OCI-LY7 (cell line): ENCODE results near the gene MCF2L2. TPM values are rescaled to one million over a fixed set of nuclear protein-coding genes. Genes with fewer than 3 reads are reported as not detected.

Experiments used
- BruUV-seq: library from RNA; stranded (reverse); fragments of 400-500 nt; replicated peaks from 2 replicates; lab custom pipeline; 2021; lab: Mats Ljungman, UMichigan
- CTCF ChIA-PET: fragments of 300-600 bp; sonication (Branson Sonifier 250); formaldehyde crosslinking; loops from one replicate; lab custom pipeline; 2022; ENCODE audit warnings: antibody characterized with exemption; ENCODE audit not compliant: unreplicated experiment; lab: Charles Lee
- POLR2A ChIA-PET: fragments of 300-600 bp; sonication (Branson Sonifier 250); formaldehyde crosslinking; loops from one replicate; lab custom pipeline; 2022; ENCODE audit warnings: antibody characterized with exemption; lab: Charles Lee
- DNase-seq: peaks from one replicate; pipeline ENCODE4 v3.0.0-alpha.2; 2015; ENCODE audit warnings: low spot score
- H2AFZ ChIP-seq: fragments of 200-600 bp; sonication (generic), shearing (Covaris generic); 2 replicates; pipeline ENCODE4 v1.6.1; 2014; ENCODE audit warnings: mild to moderate bottlenecking, antibody characterized with exemption, low read length, moderate library complexity
- H3K27ac ChIP-seq: fragments of 200-600 bp; sonication (generic); 2 replicates; pipeline ENCODE4 v1.5.1; 2014; ENCODE audit warnings: mixed run types, low read depth, mild to moderate bottlenecking, moderate library complexity, low read length, inconsistent platforms; ENCODE audit not compliant: poor library complexity, severe bottlenecking
- H3K36me3 ChIP-seq: fragments of 200-600 bp; sonication (generic); 2 replicates; pipeline ENCODE4 v1.6.1; 2014; ENCODE audit warnings: mild to moderate bottlenecking, antibody characterized with exemption, low read length, moderate library complexity, mixed read lengths; ENCODE audit not compliant: insufficient read depth
- H3K4me1 ChIP-seq: fragments of 200-600 bp; sonication (generic); 2 replicates; pipeline ENCODE4 v1.5.1; 2014; ENCODE audit warnings: mild to moderate bottlenecking, low read length; ENCODE audit not compliant: insufficient read depth, poor library complexity, severe bottlenecking
- H3K4me2 ChIP-seq: fragments of 200-600 bp; sonication (generic); 2 replicates; pipeline ENCODE4 v1.6.1; 2014; ENCODE audit warnings: mild to moderate bottlenecking, low read length
- H3K4me3 ChIP-seq: fragments of 200-600 bp; sonication (generic); 2 replicates; pipeline ENCODE4 v1.5.1; 2014; ENCODE audit warnings: mild to moderate bottlenecking, low read depth, low read length; ENCODE audit not compliant: poor library complexity, severe bottlenecking
- H3K79me2 ChIP-seq: fragments of 200-600 bp; sonication (generic); 2 replicates; pipeline ENCODE4 v1.6.1; 2016; ENCODE audit warnings: low read depth, mild to moderate bottlenecking, low read length, moderate library complexity, mixed read lengths; ENCODE audit not compliant: insufficient read depth
- H3K9me2 ChIP-seq: fragments of 200-600 bp; sonication (generic); 2 replicates; pipeline ENCODE4 v1.6.1; 2016; ENCODE audit warnings: mild to moderate bottlenecking, low read length, mixed read lengths; ENCODE audit not compliant: insufficient read depth
- H3K9me3 ChIP-seq: fragments of 200-600 bp; sonication (generic); 2 replicates; pipeline ENCODE4 v1.6.1; 2014; ENCODE audit warnings: mild to moderate bottlenecking, mixed run types, low read length, mixed read lengths
- H4K20me1 ChIP-seq: fragments of 200-600 bp; sonication (generic); 2 replicates; pipeline ENCODE4 v1.6.1; 2014; ENCODE audit warnings: mild to moderate bottlenecking, antibody characterized with exemption, low read length, moderate library complexity, mixed read lengths; ENCODE audit not compliant: insufficient read depth
- CTCF ChIP-seq: fragments of 200-600 bp; sonication (generic); conservative IDR thresholded peaks from 2 replicates; pipeline ENCODE4 v1.5.1; 2014; ENCODE audit warnings: mild to moderate bottlenecking, antibody characterized with exemption, low read length, moderate library complexity, mixed read lengths
- EZH2phosphoT487 ChIP-seq: fragments of 200-600 bp; sonication (generic); IDR thresholded peaks from 2 replicates; pipeline ENCODE4 v1.6.1; 2018; ENCODE audit warnings: low read depth, borderline replicate concordance, mild to moderate bottlenecking, mixed run types, antibody characterized with exemption, low read length, moderate library complexity, mixed read lengths
- intact Hi-C: fragments of 100-400 bp; cut with micrococcal nuclease; formaldehyde crosslinking; loops from one replicate; pipeline ENCODE4 v1.10.0; 2022; ENCODE audit not compliant: unreplicated experiment
- total RNA-seq, 2 experiments: library from RNA; depleted of rRNA in 1 of 2; stranded (reverse); fragments of >200 nt in 1 of 2; shearing (Covaris generic) in 1 of 2; gene quantifications; 2 replicates each; pipeline ENCODE4 v1.2.3, GENCODE V29; 2014 to 2022

The MCF2L2 gene
- total RNA-seq, 2 experiments from 2014 or later, result 6.6 to 8.0 TPM

- Histone ChIP-seq H3K27ac (no peak overlapping the region), H3K79me2 (no peaks in the 10 kb centered on the region), H4K20me1 (no peaks in the 10 kb centered on the region), H3K36me3 (no peaks in the 10 kb centered on the region), H3K4me2 (no peak overlapping the region), H3K9me3 (no peaks in the 10 kb centered on the region), H3K9me2 (no peaks in the 10 kb centered on the region), H3K4me3 (no peak overlapping the region), H2AFZ (no peak overlapping the region), H3K4me1 (no peaks in the 10 kb centered on the region)
- DNase-seq, result no peak
- TF ChIP-seq EZH2phosphoT487, result no peak
- no peak for TF ChIP-seq CTCF
- intact Hi-C loops, result no loop called here
- no TSS peak for BruUV-seq
- CTCF ChIA-PET, result interaction anchor here (0.5 kb wide), 1 partner anchor 361 kb away, joined by 3 read pairs; no protein-coding TSS in a partner anchor
- POLR2A ChIA-PET, result interaction anchor here (1.0 kb wide), 1 partner anchor 13 kb away, joined by 3 read pairs; no protein-coding TSS in a partner anchor
Measured at GRCh38 chr3:183455089-183455488, 26.7 kb upstream of the MCF2L2 start.

- no peaks in the 10 kb centered on the region for H3K4me1 ChIP-seq
- no peaks in the 10 kb centered on the region for H3K9me3 ChIP-seq
- no peak overlapping the region for H2AFZ ChIP-seq
- intact Hi-C loops, result no loop called here
- no TSS peak for BruUV-seq
- ChIA-PET POLR2A (no interaction called here), CTCF (no interaction called here)
- TF ChIP-seq EZH2phosphoT487 (no peak), CTCF (no peak)
- no peaks in the 10 kb centered on the region for H3K36me3 ChIP-seq
- H3K79me2 ChIP-seq, result no peaks in the 10 kb centered on the region
- no peak overlapping the region for H3K4me3 ChIP-seq
- H3K9me2 ChIP-seq, result no peaks in the 10 kb centered on the region
- no peak for DNase-seq
- no peak overlapping the region for H3K4me2 ChIP-seq
- no peaks in the 10 kb centered on the region for H4K20me1 ChIP-seq
- no peak overlapping the region for H3K27ac ChIP-seq
Measured at GRCh38 chr3:183454064-183454463, 25.6 kb upstream of the MCF2L2 start.

GRCh38 chr3:183449791-183450190 lies 21.4 kb upstream of the MCF2L2 start:
- Histone ChIP-seq H2AFZ (no peak overlapping the region), H3K27ac (no peak overlapping the region), H3K79me2 (no peaks in the 10 kb centered on the region), H4K20me1 (no peaks in the 10 kb centered on the region), H3K9me3 (peaks cover 3% of the 10 kb centered on the region; the same call in 1 of the 2 replicates), H3K9me2 (no peaks in the 10 kb centered on the region), H3K4me2 (no peak overlapping the region), H3K4me1 (peaks cover 8% of the 10 kb centered on the region), H3K36me3 (no peaks in the 10 kb centered on the region), H3K4me3 (no peak overlapping the region)
- BruUV-seq, result no TSS peak
- TF ChIP-seq EZH2phosphoT487 (no peak), CTCF (no peak)
- POLR2A ChIA-PET, result interaction anchor here (0.6 to 0.7 kb wide), 3 partner anchors 131 to 567 kb away, joined by 3 to 4 read pairs (median 3); partner anchors contain the start of gene MCCC1
- DNase-seq, result no peak
- intact Hi-C loops, result no loop called here
- CTCF ChIA-PET, result no interaction called here
